Measurements from ENCODE around the gene TESK1.

TESK1 gene

GRCh38 chr9:35649431-35650340, 44.6 kb downstream of the TESK1 start:
- no peak for DNase-seq

- DNase-seq, result no peak
These were observed 45.5 kb downstream of the TESK1 start, which contains the start of gene SIT1 for GRCh38 chr9:35650341-35651158. Gene SIT1 (minus strand): TSS chr9:35650931. CDS start chr9:35650853, 78 bp downstream.

GRCh38 chr9:35651956-35652828, 47.1 kb downstream of the TESK1 start:
- DNase-seq, result no peak

- no peak for DNase-seq
These were observed 47.8 kb downstream of the TESK1 start for GRCh38 chr9:35652829-35653209.

- no peak for DNase-seq
These were observed 48.5 kb downstream of the TESK1 start for GRCh38 chr9:35653611-35654010.

GRCh38 chr9:35656348-35656747, 51.3 kb downstream of the TESK1 start:
- DNase-seq, result no peak

- no peak for DNase-seq
These were observed 51.9 kb downstream of the TESK1 start for GRCh38 chr9:35656831-35657545.

- peak; percentile 89 for DNase-seq
These were observed 52.6 kb downstream of the TESK1 start, which contains the start of gene RMRP for GRCh38 chr9:35657546-35658136. Gene RMRP (minus strand): TSS chr9:35658019.

GRCh38 chr9:35658137-35658967, 53.3 kb downstream of the TESK1 start, which contains the start of gene CCDC107:
Gene CCDC107 (plus strand): TSS chr9:35658292. CDS start chr9:35658380, 88 bp downstream.
- peak; percentile 23 to 77 for DNase-seq

GRCh38 chr9:35658968-35659220, 53.8 kb downstream of the TESK1 start:
- no peak for DNase-seq

GRCh38 chr9:35659340-35659739, 54.3 kb downstream of the TESK1 start:
- peak in 1 of 2 experiments; percentile 29 for DNase-seq

Data from SW 1271 (cell line).